Gastroesophageal sphincter (tissue), 3 donors: ENCODE measurements around the gene CEP131.

Experiments used
- POLR2A ChIP-seq, 2 donors: fragments of 450-650 bp; IDR thresholded peaks; one replicate each; pipeline ENCODE4 v1.6.1; 2017; ENCODE audit warnings: antibody characterized with exemption in 2 of 2, mild to moderate bottlenecking in 2 of 2, moderate library complexity in 1 of 2
- POLR2AphosphoS5 ChIP-seq: sonication (generic); formaldehyde crosslinking; IDR thresholded peaks from one replicate; pipeline ENCODE4 v1.6.1; 2017; ENCODE audit warnings: antibody characterized with exemption
- TF ChIP-seq, protein P1 (sequence below), 4 experiments: fragments of 200-600 bp in 2 of 4; fragments of 450-650 bp in 2 of 4; sonication (generic) in 1 of 4; IDR thresholded peaks; one replicate each; pipeline ENCODE4 v1.5.1; 2017 to 2019; ENCODE audit warnings: antibody characterized with exemption in 4 of 4, mild to moderate bottlenecking in 2 of 4, moderate library complexity in 2 of 4

DNA sequence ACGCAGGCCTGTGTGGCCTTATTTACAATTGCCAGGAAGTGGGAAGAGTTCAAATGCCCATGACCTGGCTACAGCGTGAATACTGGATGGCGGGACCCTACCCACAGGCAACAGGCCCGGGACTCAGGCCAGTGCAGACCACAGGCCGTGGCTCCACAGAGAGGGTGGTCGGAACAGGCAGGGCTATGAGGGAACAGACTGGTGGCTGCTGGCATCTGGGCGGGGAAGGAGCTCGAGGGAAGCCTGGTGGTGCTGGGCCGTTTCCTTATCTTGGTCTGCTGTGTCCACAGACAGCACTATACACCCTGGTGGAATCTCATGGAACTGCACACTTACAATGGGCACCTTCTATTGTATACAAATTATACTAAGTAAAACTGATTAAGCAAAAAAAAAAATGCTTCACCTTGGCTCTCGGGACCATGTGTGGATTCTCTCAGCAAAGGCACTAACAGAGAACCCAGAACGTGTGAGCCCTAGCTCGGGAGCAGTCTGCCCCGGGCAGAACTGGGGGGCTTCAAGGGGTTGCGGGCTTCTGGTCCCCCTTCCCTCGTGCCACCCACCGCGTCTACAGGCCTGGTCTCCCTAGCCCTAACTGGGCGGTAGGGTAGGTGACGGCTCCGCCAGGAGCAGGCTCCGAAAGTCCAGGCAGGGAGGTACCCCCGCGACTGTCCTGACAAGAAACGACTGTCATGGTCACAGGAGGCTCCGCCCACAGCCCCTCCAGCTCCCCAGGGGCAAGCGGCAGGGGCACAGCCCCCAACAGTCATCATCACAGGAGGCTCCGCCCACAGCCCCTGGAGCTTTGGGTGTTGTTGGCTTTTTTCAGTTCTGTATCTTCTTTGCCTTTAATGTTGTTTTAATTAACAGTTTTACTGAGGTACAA lies 21.8 kb downstream of the CEP131 start:
- TF ChIP-seq, protein P1, sequence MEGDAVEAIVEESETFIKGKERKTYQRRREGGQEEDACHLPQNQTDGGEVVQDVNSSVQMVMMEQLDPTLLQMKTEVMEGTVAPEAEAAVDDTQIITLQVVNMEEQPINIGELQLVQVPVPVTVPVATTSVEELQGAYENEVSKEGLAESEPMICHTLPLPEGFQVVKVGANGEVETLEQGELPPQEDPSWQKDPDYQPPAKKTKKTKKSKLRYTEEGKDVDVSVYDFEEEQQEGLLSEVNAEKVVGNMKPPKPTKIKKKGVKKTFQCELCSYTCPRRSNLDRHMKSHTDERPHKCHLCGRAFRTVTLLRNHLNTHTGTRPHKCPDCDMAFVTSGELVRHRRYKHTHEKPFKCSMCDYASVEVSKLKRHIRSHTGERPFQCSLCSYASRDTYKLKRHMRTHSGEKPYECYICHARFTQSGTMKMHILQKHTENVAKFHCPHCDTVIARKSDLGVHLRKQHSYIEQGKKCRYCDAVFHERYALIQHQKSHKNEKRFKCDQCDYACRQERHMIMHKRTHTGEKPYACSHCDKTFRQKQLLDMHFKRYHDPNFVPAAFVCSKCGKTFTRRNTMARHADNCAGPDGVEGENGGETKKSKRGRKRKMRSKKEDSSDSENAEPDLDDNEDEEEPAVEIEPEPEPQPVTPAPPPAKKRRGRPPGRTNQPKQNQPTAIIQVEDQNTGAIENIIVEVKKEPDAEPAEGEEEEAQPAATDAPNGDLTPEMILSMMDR (IDR thresholded peaks at IDR 0.05), result peak in 3 of 4 experiments; percentile 47 to 61 (median 59)
- TF ChIP-seq POLR2AphosphoS5 (no peak), POLR2A (IDR thresholded peaks at IDR 0.05) (no peak)
